Activated T-helper 2 cell treated with anti-CD3 and anti-CD28 coated beads, Interferon-gamma antibody, Interleukin-2, Interleukin-4, amounts not matched to agents 10 μg/mL and 5 μg/mL and 100 μg/mL, durations not matched to agents 14 hours and 24 hours and 36 hours (primary cell): ENCODE measurements around the gene PKDCC. TPM values are rescaled to one million over a fixed set of nuclear protein-coding genes. Genes with fewer than 3 reads are reported as not detected.
A peak's percentile ranks its signal among the peaks of the same experiment; 100 is the strongest.
"Not testable (repeated sequence)": the region's sequence is repeated elsewhere in the genome, so short reads cannot be mapped to it uniquely, and the experiment has no call there.

Source experiments
- DNase-seq: peaks from one replicate; pipeline ENCODE4 v3.0.0; 2021; ENCODE audit warnings: low spot score
- H3K27ac Mint-ChIP-seq: one replicate; pipeline ENCODE4 v1.8.0; 2021; ENCODE audit warnings: mixed read lengths
- H3K27me3 Mint-ChIP-seq: one replicate; pipeline ENCODE4 v1.8.0; 2021; ENCODE audit warnings: low read depth, mixed read lengths
- H3K36me3 Mint-ChIP-seq: one replicate; pipeline ENCODE4 v1.8.0; 2021; ENCODE audit warnings: low read depth, mixed read lengths
- H3K4me1 Mint-ChIP-seq: one replicate; pipeline ENCODE4 v1.8.0; 2021; ENCODE audit warnings: low read depth, mixed read lengths
- H3K4me3 Mint-ChIP-seq: one replicate; pipeline ENCODE4 v1.8.0; 2021; ENCODE audit warnings: low read depth, mild to moderate bottlenecking, moderate library complexity, mixed read lengths
- H3K9me3 Mint-ChIP-seq: one replicate; pipeline ENCODE4 v1.8.0; 2021; ENCODE audit warnings: mixed read lengths
- intact Hi-C: fragments of 100-400 bp; cut with micrococcal nuclease; formaldehyde crosslinking; loops from one replicate; pipeline ENCODE4 v1.15.1; 2023
- total RNA-seq: library from RNA; stranded (reverse); gene quantifications from 2 replicates; pipeline ENCODE4 v1.2.3, GENCODE V29; 2022

Gene PKDCC
- total RNA-seq, 1 donor from 2014 or later = 0.11 TPM

GRCh38 chr2:42034096-42034495 lies 13.7 kb upstream of the PKDCC start:
- DNase-seq, H3K36me3 Mint-ChIP-seq, intact Hi-C loops, H3K9me3 Mint-ChIP-seq, H3K4me3 Mint-ChIP-seq, H3K27ac Mint-ChIP-seq, H3K4me1 Mint-ChIP-seq: not testable (repeated sequence)
- peaks cover 21% of the 10 kb centered on the region for H3K27me3 Mint-ChIP-seq

- no peaks in the 10 kb centered on the region for H3K36me3 Mint-ChIP-seq
- H3K4me3 Mint-ChIP-seq = no peak overlapping the region
- intact Hi-C loops = no loop called here
- no peaks in the 10 kb centered on the region for H3K9me3 Mint-ChIP-seq
- DNase-seq = no peak
- H3K4me1 Mint-ChIP-seq = no peaks in the 10 kb centered on the region
- no peak overlapping the region for H3K27ac Mint-ChIP-seq
- peaks cover 24% of the 10 kb centered on the region for H3K27me3 Mint-ChIP-seq
These were observed 12.6 kb upstream of the PKDCC start for GRCh38 chr2:42035241-42035640.

- DNase-seq = no peak
- Mint-ChIP-seq H3K36me3 (no peaks in the 10 kb centered on the region), H3K27me3 (peaks cover 22% of the 10 kb centered on the region), H3K27ac (no peak overlapping the region), H3K9me3 (no peaks in the 10 kb centered on the region), H3K4me1 (no peaks in the 10 kb centered on the region), H3K4me3 (no peak overlapping the region)
- intact Hi-C loops = no loop called here
These were observed 11.4 kb upstream of the PKDCC start for GRCh38 chr2:42036413-42036812.

GRCh38 chr2:42036940-42037339 lies 10.9 kb upstream of the PKDCC start:
- intact Hi-C loops = no loop called here
- no peak overlapping the region for H3K27ac Mint-ChIP-seq
- no peaks in the 10 kb centered on the region for H3K4me1 Mint-ChIP-seq
- DNase-seq = no peak
- H3K36me3 Mint-ChIP-seq = no peaks in the 10 kb centered on the region
- peaks cover 22% of the 10 kb centered on the region for H3K27me3 Mint-ChIP-seq
- no peaks in the 10 kb centered on the region for H3K9me3 Mint-ChIP-seq
- no peak overlapping the region for H3K4me3 Mint-ChIP-seq

GRCh38 chr2:42040643-42041278 lies 7.1 kb upstream of the PKDCC start:
- intact Hi-C loops = no loop called here
- Mint-ChIP-seq H3K4me1 (no peaks in the 10 kb centered on the region), H3K9me3 (no peaks in the 10 kb centered on the region), H3K27ac (no peak overlapping the region), H3K4me3 (no peak overlapping the region), H3K36me3 (no peaks in the 10 kb centered on the region), H3K27me3 (peaks cover 46% of the 10 kb centered on the region)
- DNase-seq = no peak

- Mint-ChIP-seq H3K27ac (no peak overlapping the region), H3K36me3 (no peaks in the 10 kb centered on the region), H3K27me3 (peaks cover 52% of the 10 kb centered on the region), H3K4me1 (no peaks in the 10 kb centered on the region), H3K4me3 (no peak overlapping the region), H3K9me3 (no peaks in the 10 kb centered on the region)
- intact Hi-C loops = no loop called here
- no peak for DNase-seq
These were observed 6.3 kb upstream of the PKDCC start for GRCh38 chr2:42041377-42042127.

- H3K36me3 Mint-ChIP-seq = no peaks in the 10 kb centered on the region
- no peaks in the 10 kb centered on the region for H3K9me3 Mint-ChIP-seq
- H3K27me3 Mint-ChIP-seq = peaks cover 53% of the 10 kb centered on the region
- no peaks in the 10 kb centered on the region for H3K4me1 Mint-ChIP-seq
- no peak overlapping the region for H3K4me3 Mint-ChIP-seq
- no peak for DNase-seq
- no peak overlapping the region for H3K27ac Mint-ChIP-seq
- intact Hi-C loops = no loop called here
These were observed 5.0 kb upstream of the PKDCC start for GRCh38 chr2:42042631-42043355.

GRCh38 chr2:42043789-42044394 lies 3.9 kb upstream of the PKDCC start:
- Mint-ChIP-seq H3K27me3 (peaks cover 56% of the 10 kb centered on the region), H3K4me3 (no peak overlapping the region), H3K27ac (no peak overlapping the region), H3K9me3 (no peaks in the 10 kb centered on the region), H3K36me3 (no peaks in the 10 kb centered on the region), H3K4me1 (no peaks in the 10 kb centered on the region)
- intact Hi-C loops = no loop called here
- no peak for DNase-seq

- intact Hi-C loops = no loop called here
- H3K27ac Mint-ChIP-seq = no peak overlapping the region
- no peak for DNase-seq
- no peaks in the 10 kb centered on the region for H3K9me3 Mint-ChIP-seq
- H3K36me3 Mint-ChIP-seq = no peaks in the 10 kb centered on the region
- no peaks in the 10 kb centered on the region for H3K4me1 Mint-ChIP-seq
- H3K4me3 Mint-ChIP-seq = no peak overlapping the region
- H3K27me3 Mint-ChIP-seq = peaks cover 65% of the 10 kb centered on the region
These were observed 2.9 kb upstream of the PKDCC start for GRCh38 chr2:42044939-42045338.

GRCh38 chr2:42045352-42045751 lies 2.5 kb upstream of the PKDCC start:
- Mint-ChIP-seq H3K4me3 (no peak overlapping the region), H3K9me3 (no peaks in the 10 kb centered on the region)

GRCh38 chr2:42045848-42046748 lies 1.7 kb upstream of the PKDCC start:
- intact Hi-C loops = no loop called here
- H3K27ac Mint-ChIP-seq = no peak overlapping the region

More at GRCh38 chr2:42045352-42045751, 2.5 kb upstream of the PKDCC start:
- H3K4me1 Mint-ChIP-seq = no peaks in the 10 kb centered on the region
- DNase-seq = no peak
- H3K36me3 Mint-ChIP-seq = no peaks in the 10 kb centered on the region
- H3K27me3 Mint-ChIP-seq = peaks cover 65% of the 10 kb centered on the region
- H3K27ac Mint-ChIP-seq = no peak overlapping the region
- intact Hi-C loops = no loop called here

GRCh38 chr2:42046819-42047487 lies 868 bp upstream of the PKDCC start:
- DNase-seq = no peak
- intact Hi-C loops = no loop called here
- Mint-ChIP-seq H3K27ac (no peak overlapping the region), H3K9me3 (no peaks in the 10 kb centered on the region), H3K4me1 (no peaks in the 10 kb centered on the region), H3K27me3 (peaks cover 68% of the 10 kb centered on the region), H3K36me3 (no peaks in the 10 kb centered on the region), H3K4me3 (peak overlapping the region; percentile 18)

More at GRCh38 chr2:42045848-42046748, 1.7 kb upstream of the PKDCC start:
- Mint-ChIP-seq H3K4me3 (no peak overlapping the region), H3K9me3 (no peaks in the 10 kb centered on the region), H3K4me1 (no peaks in the 10 kb centered on the region), H3K36me3 (no peaks in the 10 kb centered on the region), H3K27me3 (peaks cover 72% of the 10 kb centered on the region)
- DNase-seq = no peak
